Measurements from ENCODE around the gene FAAP100.

FAAP100 gene

DNA sequence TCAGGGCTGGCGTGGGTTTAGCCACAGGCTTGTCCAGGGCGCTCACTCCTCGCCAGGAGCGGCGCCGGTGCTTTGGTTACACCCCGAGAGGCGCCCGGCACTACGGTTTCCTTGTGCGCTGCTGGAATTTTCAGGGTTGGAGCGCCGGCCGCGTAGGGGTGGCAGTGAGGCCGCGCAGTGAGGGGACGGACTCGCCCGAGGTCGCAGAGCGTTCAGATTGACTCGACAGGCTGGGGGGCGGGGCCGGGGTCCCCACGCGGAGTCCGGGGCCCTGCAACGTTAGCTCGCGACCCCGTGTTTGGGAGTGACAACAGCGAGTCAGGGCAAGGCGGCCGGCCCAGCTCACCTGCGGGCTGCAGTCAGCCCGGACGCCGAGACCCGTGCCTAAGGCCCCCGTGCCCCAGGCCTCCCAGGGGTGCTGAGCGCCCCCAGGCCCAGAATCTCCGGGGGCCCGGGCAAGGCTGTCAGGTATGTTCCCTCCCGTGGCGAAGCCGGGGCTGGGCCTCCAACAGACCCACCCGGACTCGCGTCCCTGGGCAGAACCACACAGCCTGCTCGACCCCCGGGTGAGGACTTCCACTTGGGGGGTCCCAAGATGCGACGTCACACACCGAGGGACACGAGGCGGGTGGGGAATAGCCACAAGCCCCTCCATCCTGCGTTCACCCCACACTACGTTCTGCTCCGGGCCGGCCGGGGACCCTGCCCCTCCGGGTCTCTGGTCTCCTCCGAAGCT lies 38.2 kb downstream of the FAAP100 start:
- TF ChIP-seq SIN3A (IDR thresholded peaks at IDR 0.05; ENCODE audit: borderline replicate concordance, insufficient read depth, low read length) (no peak), POLR2AphosphoS5 (IDR thresholded peaks at IDR 0.05; ENCODE audit: low read depth, low read length) (no peak; the same call in 1 of the 2 replicates), TAF1 (IDR thresholded peaks at IDR 0.05; ENCODE audit: borderline replicate concordance, insufficient read depth, low read length) (no peak), FOXP2 (optimal IDR thresholded peaks at IDR 0.05; ENCODE audit: borderline replicate concordance, extremely low read depth, extremely low read length, insufficient read depth) (no peak), REST (IDR thresholded peaks at IDR 0.05; ENCODE audit: insufficient read depth in 1 of 2, low read depth in 2 of 2, low read length in 2 of 2) (no peak)

GRCh38 chr17:81513372-81513752 lies 38.8 kb downstream of the FAAP100 start:
- TF ChIP-seq REST (IDR thresholded peaks at IDR 0.05; ENCODE audit: insufficient read depth in 1 of 2, low read depth in 2 of 2, low read length in 2 of 2), result no peak

GRCh38 chr17:81512562-81513371 lies 39.4 kb downstream of the FAAP100 start, which contains the start of gene ACTG1:
ACTG1 (minus strand) TSS chr17:81512799; CDS start chr17:81512354, 445 bp downstream.
- peak in 1 of 2 experiments; percentile 58; a peak in 1 of 4 replicates for TF ChIP-seq REST (IDR thresholded peaks at IDR 0.05; ENCODE audit: insufficient read depth in 1 of 2, low read depth in 2 of 2, low read length in 2 of 2)
- TF ChIP-seq TAF1 (IDR thresholded peaks at IDR 0.05; ENCODE audit: borderline replicate concordance, insufficient read depth, low read length), result peak; percentile 97
- peak; percentile 75 for TF ChIP-seq SIN3A (IDR thresholded peaks at IDR 0.05; ENCODE audit: borderline replicate concordance, insufficient read depth, low read length)
- TF ChIP-seq FOXP2 (optimal IDR thresholded peaks at IDR 0.05; ENCODE audit: borderline replicate concordance, extremely low read depth, extremely low read length, insufficient read depth), result peak; percentile 16
- TF ChIP-seq POLR2AphosphoS5 (IDR thresholded peaks at IDR 0.05; ENCODE audit: low read depth, low read length), result peak; percentile 98

DNA sequence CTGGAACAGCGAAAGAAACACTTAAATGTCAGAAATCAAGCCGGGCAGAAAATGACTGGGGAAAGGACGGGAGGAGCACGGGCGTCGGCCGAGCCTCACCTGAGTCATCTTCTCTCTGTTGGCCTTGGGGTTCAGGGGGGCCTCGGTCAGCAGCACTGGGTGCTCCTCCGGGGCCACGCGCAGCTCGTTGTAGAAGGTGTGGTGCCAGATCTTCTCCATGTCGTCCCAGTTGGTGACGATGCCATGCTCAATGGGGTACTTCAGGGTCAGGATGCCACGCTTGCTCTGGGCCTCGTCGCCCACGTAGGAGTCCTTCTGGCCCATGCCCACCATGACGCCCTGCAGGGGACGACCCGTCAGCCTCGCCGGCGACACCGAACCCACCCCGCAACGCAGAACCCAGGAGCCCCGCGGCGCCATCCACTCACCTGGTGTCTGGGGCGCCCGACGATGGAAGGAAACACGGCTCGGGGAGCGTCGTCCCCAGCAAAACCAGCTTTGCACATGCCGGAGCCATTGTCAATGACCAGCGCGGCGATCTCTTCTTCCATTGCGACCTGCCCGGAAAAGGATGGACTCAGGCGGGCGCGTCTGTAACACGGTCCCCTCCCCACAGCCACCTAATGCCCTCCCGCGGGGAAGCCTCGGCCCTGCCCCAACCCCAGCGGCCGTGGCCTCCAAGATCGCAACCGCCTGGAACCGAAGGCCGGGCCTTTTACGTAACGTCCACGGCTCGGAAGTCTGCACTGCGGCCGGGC lies 40.2 kb downstream of the FAAP100 start:
- TF ChIP-seq SIN3A (IDR thresholded peaks at IDR 0.05; ENCODE audit: borderline replicate concordance, insufficient read depth, low read length) (peak; percentile 13; the same call in 1 of the 2 replicates), REST (IDR thresholded peaks at IDR 0.05; ENCODE audit: insufficient read depth in 1 of 2, low read depth in 2 of 2, low read length in 2 of 2) (0 out of 4 replicates have a peak, but pooled peaks of 1 of the 2 experiments have one; percentile 20), POLR2AphosphoS5 (IDR thresholded peaks at IDR 0.05; ENCODE audit: low read depth, low read length) (peak; percentile 41; the same call in 1 of the 2 replicates), FOXP2 (optimal IDR thresholded peaks at IDR 0.05; ENCODE audit: borderline replicate concordance, extremely low read depth, extremely low read length, insufficient read depth) (no peak), TAF1 (IDR thresholded peaks at IDR 0.05; ENCODE audit: borderline replicate concordance, insufficient read depth, low read length) (peak; percentile 22; the same call in 1 of the 2 replicates)
